ENCODE results near the gene NINJ1.

Gene NINJ1

DNA sequence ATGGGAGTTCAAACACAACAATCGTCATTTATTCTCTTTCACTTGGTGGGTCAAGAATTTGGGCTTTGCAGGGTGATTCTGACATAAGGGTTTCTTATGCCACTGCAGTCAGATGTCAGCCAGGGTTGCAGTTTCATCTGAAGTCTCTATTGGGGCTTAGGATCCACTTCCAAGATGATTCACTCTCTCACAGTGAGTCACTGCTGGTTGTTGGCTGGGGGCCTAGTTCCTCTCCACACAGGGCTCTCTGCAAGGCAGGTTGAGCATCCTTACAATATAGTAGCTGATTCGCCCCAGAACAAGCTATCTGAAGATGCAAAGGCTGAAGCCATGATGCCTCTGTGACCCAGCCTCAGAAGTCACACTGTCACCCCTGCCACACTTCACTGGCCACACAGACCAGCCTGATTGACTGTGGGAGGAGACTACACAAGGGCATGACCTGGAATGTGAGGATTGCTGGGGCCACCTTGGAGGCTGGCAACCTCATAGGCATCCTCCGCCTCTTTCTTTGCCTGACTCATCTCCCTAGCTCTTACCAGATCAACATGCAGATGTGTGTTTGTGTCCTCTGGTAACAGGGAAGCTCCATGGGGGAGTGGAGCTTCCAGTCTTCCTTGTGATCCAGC is 42.5 kb downstream of the NINJ1 start:
- no peak overlapping the region for H3K4me3 ChIP-seq (ENCODE audit: low read length)
- TF ChIP-seq ZNF274 (IDR thresholded peaks at IDR 0.05; ENCODE audit: low read depth, low read length), result no peak

DNA sequence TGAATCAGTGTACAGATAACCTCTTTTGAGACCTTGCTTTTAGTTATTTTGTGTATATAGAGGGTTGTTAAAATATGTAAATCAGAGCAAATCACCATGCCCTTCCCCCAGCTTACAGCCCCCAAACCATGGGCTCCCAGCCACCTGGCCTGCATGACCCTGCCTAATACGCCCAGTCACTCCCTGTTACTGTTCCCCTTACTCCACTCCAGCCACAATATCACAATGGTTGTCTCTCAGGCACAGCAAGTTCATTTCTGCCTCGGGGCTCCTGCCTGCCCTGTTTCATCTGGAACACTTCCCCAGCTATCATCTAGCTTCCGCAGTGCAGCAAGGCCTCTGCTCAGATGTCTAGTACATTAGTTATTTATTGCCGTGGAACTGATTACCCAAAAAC is 43.0 kb downstream of the NINJ1 start:
- TF ChIP-seq ZNF274 (IDR thresholded peaks at IDR 0.05; ENCODE audit: low read depth, low read length), result no peak

DNA sequence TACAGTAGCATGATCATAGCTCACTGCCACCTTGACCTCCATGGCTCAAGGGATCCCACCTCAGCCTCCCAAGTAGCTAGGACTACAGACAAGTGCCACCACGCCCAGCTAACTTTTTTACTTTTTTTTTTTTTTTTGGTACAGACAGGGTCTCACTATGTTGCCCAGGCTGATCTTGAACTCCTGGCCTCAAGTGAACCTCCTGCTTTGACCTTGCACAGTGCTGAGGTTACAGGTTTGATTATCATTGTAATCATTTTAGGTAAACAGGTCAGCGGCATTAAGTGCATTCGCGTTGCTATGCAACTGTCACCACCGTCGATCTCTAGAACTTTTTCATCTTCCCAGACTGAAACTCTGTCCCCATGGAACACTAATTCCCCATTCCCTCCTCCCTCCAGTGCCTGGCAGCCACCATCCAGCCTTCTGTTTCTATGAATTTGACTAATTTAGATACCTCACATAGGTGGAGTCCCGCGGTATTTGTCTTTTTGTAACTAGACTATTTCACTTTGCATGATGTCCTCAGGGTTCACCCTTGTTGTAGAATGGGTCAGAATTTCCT is 43.9 kb downstream of the NINJ1 start:
- no peak for TF ChIP-seq ZNF274 (IDR thresholded peaks at IDR 0.05; ENCODE audit: low read depth, low read length)

More for the DNA sequence above, 43.0 kb downstream of the NINJ1 start:
- H3K4me3 ChIP-seq (ENCODE audit: low read length), result no peak overlapping the region

GRCh38 chr9:93089481-93089991 is 44.5 kb downstream of the NINJ1 start:
- no peak overlapping the region for H3K4me3 ChIP-seq (ENCODE audit: low read length)
- no peak for TF ChIP-seq ZNF274 (IDR thresholded peaks at IDR 0.05; ENCODE audit: low read depth, low read length)

More for the DNA sequence above, 43.9 kb downstream of the NINJ1 start:
- no peak overlapping the region for H3K4me3 ChIP-seq (ENCODE audit: low read length)

GRCh38 chr9:93089024-93089423 is 45.0 kb downstream of the NINJ1 start:
- TF ChIP-seq ZNF274 (IDR thresholded peaks at IDR 0.05; ENCODE audit: low read depth, low read length), result no peak
- no peak overlapping the region for H3K4me3 ChIP-seq (ENCODE audit: low read length)

DNA sequence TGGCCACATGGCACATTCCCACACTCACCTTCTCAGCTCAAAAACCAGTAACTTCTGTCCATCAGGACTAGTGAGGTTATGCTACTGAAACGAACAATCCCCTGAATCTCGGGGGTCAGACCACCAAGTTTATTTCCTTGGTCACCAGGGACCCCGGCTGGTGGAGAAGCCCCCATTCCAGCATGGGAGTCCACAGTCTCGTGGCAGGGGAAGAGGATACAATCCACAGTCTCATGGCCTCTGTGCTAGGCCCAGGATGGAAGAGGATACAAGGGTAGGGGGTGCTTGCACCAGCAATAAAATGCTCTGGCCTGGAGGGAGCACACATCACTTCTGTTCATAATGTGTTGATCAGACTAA is 45.4 kb downstream of the NINJ1 start:
- no peak overlapping the region for H3K4me3 ChIP-seq (ENCODE audit: low read length)
- TF ChIP-seq ZNF274 (IDR thresholded peaks at IDR 0.05; ENCODE audit: low read depth, low read length), result no peak

GRCh38 chr9:93087971-93088655 is 45.9 kb downstream of the NINJ1 start:
- H3K4me3 ChIP-seq (ENCODE audit: low read length), result no peak overlapping the region
- no peak for TF ChIP-seq ZNF274 (IDR thresholded peaks at IDR 0.05; ENCODE audit: low read depth, low read length)

DNA sequence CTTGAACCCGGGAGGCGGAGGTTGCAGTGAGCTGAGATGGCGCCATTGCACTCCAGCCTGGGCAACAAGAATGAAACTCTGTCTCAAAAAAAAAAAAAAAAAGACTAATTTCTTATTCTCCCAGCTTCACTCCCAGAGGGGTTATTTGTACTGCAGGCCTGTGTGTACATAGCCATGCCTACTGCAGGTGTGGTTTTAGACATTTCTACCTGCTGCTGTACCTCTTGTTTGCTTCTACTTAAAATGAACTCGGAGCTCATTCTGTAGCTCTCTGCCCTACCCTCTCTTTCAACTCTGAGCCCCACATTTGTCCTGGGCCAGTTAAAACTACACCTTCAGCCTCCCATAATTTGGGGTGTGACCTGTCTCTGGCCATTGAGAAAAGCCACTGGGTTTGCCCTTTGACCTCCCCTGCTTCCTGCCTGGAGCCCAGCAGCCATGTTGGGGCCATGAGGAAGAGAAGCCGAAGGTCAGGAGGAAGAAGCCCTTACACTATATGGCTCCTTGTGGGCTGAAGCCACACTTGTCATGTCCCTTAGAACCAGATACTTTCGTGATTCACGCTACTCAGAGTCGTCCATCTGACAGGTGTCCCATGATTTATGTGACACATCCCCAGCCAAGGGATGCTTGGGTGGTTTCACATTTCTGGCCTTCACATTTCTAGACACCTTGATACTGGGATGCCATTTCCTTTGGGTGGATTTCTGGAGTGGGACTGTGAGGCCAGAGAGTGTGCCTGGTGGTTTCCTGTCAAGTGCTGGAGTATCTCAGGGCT is 47.4 kb downstream of the NINJ1 start:
- no peak overlapping the region for H3K4me3 ChIP-seq (ENCODE audit: low read length)
- TF ChIP-seq ZNF274 (IDR thresholded peaks at IDR 0.05; ENCODE audit: low read depth, low read length), result no peak

- TF ChIP-seq ZNF274 (IDR thresholded peaks at IDR 0.05; ENCODE audit: low read depth, low read length), result no peak
- H3K4me3 ChIP-seq (ENCODE audit: low read length), result no peak overlapping the region
Measured at GRCh38 chr9:93085676-93086075, 48.4 kb downstream of the NINJ1 start.

DNA sequence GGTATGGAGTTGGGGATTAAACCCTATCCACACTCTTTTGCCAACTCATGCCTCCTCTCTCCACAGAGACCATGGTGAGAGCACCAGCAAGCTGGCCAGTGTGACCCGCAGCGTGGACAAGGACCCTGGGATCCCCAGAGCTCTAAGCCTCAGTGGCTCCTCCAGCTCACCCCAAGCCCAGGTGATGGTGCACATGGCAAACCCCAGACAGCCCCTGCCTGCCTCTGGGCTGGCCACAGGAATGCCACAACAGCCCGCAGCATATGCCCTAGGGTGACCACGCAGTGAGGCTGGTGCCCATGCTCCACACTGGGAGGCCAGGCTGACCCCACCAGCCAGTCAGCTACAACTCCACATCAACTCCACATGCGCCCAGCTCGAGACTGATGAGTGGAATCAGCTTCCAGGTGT is 49.6 kb downstream of the NINJ1 start:
- TF ChIP-seq ZNF274 (IDR thresholded peaks at IDR 0.05; ENCODE audit: low read depth, low read length), result no peak
- no peak overlapping the region for H3K4me3 ChIP-seq (ENCODE audit: low read length)

DNA sequence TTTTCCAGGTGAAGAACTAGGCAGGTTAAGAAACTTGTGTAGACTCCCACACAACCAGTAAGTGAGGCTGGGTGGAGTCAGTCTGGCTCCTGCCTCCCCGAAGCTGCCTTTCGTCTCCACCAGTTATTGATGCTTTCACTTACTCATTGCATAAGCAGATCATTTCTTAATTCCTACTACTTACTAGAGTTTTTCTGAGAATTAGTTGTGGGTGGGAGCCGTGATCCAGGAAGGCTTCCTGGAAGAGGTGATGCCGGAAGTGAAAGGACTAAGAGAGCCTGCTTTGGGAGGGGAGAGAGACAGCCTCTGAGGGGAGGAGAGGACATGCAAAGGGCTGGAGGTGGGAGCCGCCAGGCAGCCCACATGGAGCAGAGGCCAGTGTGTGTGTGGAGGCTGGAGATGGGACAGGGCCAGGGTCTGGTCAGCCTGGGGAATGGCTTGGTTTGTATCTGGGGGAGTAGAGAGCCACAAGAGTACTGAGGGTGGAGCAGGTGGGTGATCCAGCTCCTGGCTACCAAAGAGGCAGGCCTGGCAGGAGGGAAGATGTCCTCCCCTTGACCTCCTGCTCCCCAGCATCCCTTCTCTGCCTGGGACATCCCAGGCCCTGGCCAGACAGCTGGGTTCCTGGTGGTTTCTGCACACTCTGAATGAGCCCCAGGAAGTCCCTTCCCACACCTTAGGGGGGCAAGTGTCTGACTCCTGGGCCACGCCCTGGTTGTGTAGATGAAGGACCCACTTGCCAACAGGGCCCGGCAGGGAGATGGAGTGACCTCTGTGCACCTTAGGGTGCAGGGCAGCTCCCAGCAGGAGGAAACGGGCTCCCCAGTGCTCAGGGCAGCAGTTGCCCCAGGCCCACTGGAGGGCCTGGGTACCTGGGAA is 50.2 kb downstream of the NINJ1 start:
- H3K4me3 ChIP-seq (ENCODE audit: low read length), result no peak overlapping the region
- no peak for TF ChIP-seq ZNF274 (IDR thresholded peaks at IDR 0.05; ENCODE audit: low read depth, low read length)

DNA sequence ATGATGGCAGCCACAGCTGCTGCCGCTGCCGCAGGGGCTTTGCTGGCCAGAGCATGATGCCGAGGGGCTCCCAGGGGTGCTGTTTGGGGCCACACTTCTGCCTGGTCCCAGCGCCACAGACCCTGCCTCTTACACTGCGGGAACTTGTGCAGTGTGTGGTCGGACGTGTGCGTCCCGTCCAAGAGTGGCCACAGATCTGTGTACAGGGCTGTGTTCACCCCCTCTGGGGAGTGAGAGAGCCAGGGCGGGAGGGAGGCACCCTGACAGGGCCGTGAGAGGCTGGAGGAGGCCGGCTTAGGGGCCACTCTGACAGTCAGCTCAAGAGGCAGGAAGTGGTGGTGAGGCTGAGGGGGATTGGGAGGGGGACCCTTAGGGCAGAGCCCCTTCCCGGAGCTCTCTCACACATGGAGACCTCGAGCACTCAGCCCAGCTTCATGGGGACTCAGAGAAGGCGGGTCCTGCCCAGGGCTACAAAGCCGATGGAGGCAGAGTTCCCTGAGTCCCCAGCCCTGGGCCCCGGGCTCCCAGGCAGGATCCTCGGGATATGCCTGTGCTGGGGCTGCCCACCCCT is 51.1 kb downstream of the NINJ1 start:
- H3K4me3 ChIP-seq (ENCODE audit: low read length), result no peak overlapping the region
- TF ChIP-seq ZNF274 (IDR thresholded peaks at IDR 0.05; ENCODE audit: low read depth, low read length), result no peak

GRCh38 chr9:93081931-93082330 is 52.1 kb downstream of the NINJ1 start:
- H3K4me3 ChIP-seq (ENCODE audit: low read length), result no peak overlapping the region
- TF ChIP-seq ZNF274 (IDR thresholded peaks at IDR 0.05; ENCODE audit: low read depth, low read length), result no peak
